RPMI7951 (cell line): Measurements from ENCODE around the gene UAP1. TPM values are rescaled to one million over a fixed set of nuclear protein-coding genes. Genes with fewer than 3 reads are reported as not detected.
A peak's percentile ranks its signal among the peaks of the same experiment; 100 is the strongest.

Source experiments
- DNase-seq: peaks from one replicate; pipeline ENCODE4 v3.0.0-alpha.2; 2012; ENCODE audit warnings: low read depth
- total RNA-seq: library from RNA; depleted of rRNA; stranded (reverse); fragments of >200 nt; shearing (Covaris generic); gene quantifications from 2 replicates; pipeline ENCODE4 v1.2.3, GENCODE V29; 2014; rRNA removed

The UAP1 gene
- 74.6 and 79.7 TPM in 2 replicates for total RNA-seq

DNA sequence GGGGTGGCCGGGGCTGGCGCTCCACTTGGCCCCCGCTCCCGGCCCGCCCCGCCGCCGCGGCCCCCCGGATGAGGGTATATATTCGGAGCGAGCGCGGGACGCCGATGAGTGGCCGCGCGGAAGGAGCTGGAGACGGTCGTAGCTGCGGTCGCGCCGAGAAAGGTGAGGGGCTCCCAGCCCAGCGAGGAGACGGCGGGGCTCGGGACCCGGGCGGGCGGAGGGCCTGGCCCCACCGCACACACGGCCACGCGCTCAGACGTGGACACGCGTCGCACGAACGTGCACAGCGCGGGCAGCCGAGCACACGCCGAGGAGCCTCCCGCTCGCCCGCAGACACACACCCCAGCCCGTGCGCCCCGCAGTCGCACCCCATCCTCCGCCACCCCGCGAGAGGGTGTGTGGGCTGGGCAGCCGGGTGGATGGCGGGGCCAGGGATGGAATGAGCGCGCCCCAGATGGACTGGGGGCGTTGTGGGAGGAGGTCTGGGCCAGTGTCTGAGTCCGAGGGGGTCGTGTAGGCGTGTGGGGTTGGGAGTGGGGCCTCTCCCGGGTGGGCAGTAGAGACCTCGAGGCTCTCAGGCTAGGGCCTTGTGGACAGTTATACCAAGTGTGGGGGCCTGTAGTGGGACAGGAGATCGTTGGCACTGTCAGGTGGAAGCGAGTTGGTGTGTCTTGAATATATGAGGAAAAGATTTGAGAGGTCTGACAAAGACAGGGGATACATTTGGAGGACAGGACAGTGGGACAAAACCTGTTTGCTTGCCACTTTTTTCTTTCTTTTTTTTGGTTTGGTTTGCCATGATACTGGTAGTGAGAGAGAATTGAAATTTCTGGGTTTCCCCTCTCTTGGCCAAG is at the start of gene UAP1:
TSS of gene UAP1 (plus strand) at position 107 of the 854 bp plus-strand sequence. CDS start 4,347 bp downstream, outside the sequence.
- peak; percentile 15 for DNase-seq

DNA sequence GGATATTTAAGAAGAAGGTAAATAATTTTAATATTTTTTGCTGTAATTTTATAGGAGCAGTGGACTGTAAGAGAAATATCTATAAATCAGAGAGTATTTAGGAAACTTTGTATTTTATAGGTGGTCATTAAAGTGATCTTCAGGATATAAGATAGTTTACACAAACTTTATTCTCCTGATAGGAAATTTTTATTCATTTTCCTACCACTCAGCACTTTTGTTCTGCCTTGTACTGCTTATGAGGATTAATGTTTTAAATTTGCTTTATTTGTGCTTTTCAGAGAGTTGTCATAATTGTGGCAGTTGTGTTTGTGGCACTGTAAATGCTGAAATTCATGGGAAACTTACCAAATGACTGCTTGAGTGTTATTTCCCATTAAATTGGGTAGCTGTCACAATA is 34.2 kb upstream of the UAP1 start:
- no peak for DNase-seq

DNA sequence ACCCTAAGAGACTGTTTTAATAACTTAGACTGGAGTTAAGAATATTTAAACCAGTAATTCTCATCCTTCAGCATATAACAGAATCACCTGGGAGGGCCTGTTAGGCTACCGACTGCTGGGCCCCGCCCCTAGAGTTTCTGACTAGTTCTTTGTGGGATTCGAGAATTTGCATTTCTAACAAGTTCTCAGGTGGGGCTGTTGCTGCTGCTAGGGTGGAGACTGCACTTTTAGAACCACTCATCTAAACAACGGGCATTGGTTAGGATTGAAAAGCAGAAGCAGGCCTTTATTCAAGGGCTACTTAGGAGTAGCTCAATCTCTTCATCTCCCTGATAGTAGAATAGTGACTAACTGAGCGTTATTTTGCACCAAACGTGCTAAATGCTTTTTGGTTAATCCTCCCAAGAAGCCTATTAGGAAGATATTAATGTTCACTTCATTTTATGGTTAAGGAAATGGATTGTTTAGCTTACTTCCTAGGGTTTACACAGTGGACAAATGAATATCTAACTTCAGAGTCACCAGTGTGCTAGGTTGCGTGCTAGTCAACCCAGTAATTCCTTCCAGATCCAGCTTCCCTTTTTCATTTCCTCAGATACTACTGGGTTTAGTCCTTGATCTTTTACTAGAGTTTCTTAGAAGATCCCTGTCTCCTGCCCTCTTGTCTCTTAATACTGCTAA is 31.1 kb upstream of the UAP1 start:
- no peak for DNase-seq

DNA sequence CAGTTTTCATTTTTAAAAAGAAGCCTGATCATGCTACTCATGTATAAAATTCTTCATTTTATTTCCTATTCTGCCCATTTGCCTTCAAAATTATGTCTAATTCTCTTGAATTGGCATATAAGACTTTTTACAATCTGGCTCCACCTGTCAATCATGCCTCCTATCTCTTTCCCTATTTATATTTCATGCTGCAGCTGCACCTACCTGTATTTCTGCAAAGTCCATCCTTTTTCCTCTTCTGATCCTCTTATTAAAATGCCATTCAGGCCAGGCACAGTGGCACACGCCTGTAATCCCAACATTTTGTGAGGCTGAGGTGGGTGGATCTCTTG is 30.6 kb upstream of the UAP1 start:
- DNase-seq: no peak

DNA sequence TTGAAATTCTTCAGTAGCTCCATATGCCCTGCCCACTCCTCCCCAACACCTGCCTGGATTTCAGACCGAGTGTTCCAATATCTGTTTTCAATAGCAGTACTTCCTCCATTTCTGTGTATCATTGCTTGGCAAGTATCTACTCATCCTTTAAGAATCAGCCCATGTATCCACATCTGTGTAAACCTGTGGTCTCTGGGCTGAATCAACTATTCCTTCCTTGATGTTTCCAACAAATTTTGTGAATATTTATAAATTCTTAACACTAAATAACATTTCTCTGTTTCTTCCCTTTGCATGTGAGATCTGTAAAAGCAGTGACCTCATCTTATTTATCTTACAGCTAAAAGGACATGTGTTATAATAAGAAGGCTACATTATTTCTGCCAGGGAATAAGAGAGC is 26.0 kb upstream of the UAP1 start:
- DNase-seq: no peak

DNA sequence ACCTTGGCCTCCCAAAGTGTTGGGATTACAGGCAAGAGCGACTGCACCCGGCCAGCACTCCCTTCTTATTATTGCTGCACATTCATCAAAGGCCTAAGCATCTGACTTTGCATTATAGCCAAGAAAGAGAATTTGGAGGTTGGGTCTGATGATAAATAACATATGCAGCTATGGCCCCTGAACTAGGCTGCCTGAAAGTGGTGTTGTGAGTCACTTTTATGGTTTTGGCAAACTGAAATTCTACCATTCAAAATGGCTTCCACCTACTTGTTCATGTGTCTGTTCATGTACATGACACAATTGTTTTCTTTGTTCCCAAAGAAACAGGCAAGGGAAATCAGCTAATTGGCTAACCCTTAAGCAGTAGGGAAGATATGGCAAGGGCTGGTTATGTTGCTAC is 25.0 kb upstream of the UAP1 start:
- peak; percentile 59 for DNase-seq

DNA sequence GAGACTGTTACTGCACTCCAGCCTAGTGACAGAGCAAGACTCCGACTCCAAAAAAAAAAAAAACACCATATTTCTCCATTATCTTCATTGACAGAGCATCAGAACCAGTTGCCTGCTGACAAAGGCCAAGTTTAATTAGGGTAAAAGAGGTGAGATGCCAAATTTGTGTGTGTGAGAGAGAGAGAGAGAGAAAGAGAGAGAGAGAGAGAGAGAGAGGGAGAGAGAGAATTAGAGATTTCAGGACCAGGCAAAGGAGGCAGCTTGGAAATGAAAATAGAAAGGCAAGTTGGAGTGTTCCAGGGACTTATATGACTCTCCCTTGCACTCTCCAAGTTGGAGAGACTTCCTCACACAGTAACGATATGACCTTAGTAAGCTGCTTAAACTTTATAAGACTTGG is 24.3 kb upstream of the UAP1 start:
- no peak for DNase-seq

DNA sequence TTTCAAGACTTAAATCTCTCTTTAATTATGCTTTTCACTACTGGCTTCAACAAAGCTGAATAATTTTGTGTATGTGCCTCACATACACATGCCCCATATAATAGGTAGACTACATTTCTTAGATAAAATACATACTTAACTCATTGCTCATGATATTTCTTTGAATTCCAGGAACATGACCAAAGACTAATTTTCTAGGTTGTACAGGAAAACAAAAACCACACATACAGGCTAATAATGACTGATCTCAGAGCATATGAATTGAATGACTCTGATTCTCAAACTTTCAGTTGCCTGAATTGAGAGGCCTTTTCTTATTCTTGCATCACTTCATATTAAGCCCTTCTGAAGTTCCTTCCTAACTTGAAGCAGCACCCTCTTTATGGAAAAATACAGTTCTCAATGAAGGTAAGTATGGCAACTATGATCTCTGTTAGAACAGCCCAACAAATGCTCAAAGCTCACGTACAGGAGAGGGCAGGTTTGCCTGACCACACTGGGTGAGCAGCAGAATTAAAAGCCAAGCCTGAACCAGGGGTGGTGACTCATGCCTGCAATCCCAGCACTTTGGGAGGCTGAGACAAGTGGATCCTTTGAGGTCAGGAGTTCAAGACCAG is 22.6 kb upstream of the UAP1 start:
- DNase-seq: peak; percentile 76

DNA sequence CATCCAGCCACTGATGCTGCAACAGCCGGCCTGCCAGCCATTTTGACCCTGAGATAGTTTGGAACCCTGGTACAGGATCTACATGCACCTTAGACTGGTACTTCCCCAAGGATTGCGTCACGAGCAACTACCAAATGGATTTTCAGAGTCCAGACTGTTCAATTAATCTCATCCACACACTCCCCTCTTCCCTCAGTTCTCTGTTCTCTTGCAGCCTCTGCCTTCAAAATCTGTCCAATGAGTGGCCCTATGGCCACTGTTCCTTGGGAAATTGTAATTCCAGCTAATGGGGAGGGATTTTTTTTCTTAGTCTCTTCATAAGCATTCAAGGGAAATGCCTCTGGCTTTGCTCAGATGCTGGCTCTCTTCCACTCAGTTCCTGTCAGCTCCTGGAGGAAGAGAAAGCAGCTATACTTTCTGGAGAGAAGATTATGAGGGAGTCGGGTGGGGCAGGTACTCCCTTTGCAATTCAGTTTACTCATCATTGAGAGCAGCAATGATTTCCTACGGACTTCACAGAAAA is 19.8 kb upstream of the UAP1 start:
- DNase-seq: peak; percentile 88

DNA sequence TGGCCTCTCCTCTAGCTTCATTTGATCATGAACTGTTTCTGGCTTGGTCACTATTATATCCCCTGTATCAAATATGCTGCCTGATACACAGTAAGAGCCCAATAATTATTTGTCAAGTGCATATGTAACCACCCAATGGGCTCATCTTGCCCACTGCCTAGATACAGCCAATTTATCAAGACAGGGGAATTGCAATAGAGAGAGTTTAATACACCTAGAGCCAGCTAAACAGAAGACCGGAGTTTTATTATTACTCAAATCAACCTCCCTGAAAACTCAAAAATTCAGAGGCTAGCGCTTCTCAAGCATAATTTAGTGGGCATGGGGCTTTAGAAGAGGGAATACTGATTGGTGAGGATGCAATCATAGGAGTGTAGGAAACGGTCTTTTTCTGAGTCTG is 18.3 kb upstream of the UAP1 start:
- no peak for DNase-seq

DNA sequence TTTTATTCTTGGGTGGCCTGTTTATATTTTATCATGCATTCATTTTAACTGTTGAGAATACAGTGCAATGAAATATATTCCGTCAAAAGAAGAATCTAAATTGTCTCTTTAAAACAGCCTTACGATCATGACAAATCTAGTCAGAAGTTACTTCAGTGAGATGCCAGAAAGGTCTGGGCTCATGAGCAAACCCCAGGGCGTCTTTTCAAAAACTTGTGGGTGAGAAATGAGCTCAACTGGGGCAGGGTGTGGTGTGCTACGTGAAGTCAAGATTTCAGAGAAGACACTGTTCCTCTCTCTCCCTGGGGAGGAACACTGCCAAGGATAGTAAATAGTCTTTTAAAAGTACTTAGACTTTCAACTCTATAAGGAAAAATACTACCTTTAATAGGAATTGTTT is 13.4 kb upstream of the UAP1 start:
- no peak for DNase-seq

DNA sequence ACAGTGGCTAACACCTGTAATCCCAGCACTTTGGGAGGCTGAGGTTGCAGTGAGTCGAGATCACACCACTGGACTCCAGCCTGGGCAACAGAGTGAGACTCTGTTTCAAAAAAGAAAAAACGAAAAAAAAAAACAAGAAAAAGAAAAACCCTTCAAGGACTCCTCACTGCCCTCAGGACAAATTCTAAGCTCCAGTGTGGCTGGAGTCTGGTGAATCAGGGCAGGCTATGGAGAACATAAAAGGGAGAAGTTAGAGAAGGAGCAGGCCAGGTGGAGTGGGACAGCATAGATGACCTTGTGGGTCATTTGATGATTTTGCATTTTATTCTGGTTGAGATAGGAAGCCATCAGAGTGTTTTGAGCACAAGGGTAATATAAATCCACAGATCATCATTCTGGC is 12.5 kb upstream of the UAP1 start:
- DNase-seq: no peak

DNA sequence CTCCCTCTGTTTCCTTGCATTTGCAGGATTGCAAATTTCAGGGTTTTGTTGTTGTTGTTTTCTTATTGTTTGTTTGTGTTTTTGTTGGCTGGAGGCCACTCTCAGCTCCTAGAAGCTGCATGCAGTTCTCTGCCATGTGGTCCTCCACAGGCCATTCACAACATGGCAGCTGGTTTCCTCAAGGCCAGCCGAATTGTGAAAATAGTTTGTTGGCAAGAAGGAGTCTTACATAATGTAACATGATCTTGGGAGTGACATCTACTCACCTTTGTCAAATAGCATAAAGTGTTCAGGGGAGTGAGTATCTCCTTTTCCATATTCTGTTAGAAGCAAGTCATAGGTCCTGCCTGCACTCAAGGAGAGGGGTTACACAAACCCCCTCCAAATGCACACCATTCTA is 10.6 kb upstream of the UAP1 start:
- no peak for DNase-seq

DNA sequence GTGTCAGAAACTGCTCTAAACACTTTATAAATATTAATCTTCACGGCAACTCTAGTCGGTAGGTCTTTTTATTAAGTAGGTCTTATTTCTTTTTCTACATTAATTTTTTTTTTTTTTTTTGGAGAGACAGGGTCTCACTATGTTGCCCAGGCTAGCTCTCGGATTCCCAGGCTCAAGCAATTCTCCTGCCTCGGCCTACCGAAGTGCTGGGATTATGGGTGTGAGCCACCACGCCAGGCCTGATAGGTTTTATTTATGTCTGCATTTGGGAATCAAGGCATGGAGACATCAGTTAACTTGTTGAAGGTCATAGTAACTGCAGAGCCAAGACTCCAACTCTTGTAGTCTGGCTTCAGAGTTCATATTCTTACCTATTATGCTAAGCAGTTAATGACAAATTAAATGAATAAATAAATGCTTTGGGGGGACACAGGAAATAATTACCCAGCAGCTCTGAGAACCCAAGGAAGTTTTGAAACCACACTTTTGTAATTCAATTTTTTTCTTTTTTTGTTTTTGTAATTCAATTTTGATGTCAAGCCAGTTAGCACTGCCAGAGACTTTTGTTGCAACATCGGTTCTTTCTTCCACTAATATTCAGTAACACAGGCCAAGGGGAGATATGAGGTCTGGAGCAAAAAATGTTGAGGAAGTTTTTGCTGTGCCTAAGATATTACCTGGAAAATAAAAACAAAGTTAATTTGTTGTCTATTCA is 9.4 kb upstream of the UAP1 start:
- no peak for DNase-seq

DNA sequence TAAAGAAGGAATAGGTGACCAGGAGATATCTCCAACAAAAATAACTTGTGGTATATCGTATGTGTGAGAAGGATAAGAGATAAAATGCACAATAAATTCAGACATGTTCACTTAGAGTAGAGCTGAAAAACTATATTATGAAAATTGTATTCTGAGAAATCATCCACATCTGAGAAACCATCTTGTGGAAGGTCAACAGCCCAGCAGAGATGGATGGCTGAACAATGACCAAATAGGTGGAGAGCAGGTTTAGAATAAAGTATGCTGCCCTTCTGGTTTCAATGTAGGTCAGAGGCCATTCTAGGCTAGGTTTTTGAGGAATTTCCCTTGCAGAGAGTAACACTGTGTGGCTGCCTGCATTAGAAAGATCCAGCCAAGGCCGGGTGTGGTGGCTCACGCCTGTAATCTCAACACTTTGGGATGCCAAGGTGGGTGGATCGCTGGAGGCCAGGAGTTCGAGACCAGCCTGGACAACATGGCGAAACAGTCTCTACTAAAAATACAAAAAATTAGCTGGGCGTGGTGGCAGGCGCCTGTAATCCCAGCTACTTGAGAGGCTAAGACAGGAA is 8.8 kb upstream of the UAP1 start:
- no peak for DNase-seq

DNA sequence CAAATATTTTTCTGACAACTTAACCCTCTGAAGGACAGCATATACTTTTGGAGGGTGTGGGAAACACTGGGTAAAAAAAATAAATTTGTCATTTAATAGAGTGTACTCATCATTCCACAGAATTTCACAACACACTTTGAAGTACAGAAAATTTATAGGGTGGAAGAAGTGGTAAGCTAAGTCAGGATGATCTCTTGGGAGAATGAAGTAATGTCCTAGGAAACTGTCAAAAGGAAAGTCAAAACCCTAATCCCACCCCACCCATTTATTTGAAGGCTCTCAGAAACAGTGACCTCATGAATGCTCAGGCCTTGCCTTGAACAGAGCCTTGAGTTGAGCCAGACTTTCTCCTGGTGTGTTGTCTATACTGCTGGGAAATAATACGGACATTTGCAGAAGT is 7.3 kb upstream of the UAP1 start:
- no peak for DNase-seq

DNA sequence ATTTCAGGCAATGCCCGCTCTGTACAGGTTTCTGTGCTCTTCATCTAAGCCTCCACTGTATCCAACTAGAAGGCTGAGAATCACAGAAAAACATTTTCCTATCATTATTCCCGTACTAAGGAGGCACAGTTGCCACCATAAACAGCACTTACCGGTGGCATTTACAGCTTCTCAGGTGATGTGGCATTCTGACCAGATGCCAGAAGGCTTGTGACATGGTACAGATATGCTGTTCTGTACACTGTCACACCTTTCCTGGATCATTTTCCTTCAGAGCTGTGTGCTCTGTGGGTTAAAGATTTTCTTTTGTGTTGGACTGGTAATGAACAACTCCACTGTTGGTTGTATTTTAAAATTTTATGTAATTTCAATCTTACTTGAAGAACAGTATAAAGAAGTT is 4.0 kb upstream of the UAP1 start:
- DNase-seq: no peak

DNA sequence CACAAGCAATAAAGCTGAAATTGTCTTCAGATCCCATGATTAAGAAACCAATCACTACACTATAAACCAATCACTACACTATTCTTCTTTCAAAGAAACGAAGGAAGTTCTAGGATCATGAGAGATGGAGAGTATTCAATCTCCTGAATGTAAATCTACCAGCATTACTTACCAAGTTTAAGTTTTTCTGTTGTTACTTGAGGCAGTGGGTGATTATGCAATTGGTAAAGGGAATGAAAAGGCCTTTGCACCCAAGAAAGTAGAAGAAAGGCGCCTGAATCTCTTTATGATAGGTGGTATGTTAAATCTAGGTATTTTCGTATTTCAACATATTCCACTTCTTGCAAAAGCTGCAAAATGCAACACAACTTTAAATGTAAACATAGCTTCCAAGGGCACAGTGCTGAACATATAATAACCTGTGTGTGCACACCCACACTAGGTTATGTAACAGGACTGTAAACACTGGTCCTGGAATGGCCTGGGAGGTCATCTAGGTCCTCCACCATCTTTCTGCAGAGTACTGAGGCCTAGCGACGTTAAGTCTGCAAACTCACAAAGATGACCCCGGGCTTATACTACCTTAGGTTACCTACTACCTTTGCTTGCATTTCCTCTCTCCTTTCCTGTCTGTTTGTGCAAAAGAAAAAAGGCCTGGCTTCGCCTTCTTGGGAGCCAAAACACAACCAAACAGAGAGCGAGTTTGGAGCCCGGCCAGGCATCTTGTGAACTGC is 1.1 kb upstream of the UAP1 start:
- DNase-seq: peak; percentile 67

DNA sequence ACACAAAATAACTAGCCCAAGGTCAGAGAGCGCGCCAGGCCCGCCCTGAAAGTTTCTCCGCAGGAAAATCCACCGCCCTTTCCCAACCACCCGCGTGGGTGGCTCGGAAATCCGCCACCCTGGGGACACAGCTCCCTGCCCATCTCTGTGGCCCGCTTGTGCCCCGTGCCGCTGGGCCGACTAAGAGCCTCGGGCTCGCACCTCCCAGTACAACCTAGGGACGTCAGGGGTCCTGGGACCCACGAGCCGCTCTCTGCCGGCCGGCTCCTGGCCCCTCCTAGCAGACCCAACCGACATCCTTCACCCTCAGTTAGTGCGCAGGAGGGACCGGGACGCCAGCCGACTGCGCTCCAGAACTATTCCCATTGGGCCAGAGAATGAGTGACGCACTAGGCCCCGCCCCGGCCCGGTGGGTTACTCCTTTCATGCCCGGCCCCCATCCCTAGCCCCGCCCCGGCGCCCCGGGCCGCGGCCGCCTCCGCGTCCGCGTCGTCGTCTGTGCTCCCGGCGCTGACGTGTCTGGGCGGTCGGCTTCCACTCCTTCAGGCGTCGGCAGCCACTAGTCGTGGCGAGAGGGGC is 396 bp upstream of the UAP1 start:
- DNase-seq: peak; percentile 96

DNA sequence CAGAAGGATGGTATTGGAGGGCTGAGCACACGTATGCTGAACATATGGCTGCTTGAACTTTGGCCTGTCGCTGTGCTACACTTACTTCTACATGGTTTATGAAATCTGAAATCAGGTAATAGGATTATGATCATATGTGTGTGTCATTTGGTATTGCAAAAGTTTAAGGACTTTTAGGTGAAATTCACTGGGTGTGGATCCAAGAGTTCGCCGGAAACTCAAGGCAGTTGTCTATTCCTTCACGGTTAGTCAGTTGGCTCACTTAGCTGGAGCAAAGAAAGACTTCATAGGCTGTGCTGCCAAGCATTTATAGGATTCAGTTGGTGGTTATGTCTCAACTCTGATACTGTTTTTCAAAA is 927 bp downstream of the UAP1 start:
- peak; percentile 54 for DNase-seq

DNA sequence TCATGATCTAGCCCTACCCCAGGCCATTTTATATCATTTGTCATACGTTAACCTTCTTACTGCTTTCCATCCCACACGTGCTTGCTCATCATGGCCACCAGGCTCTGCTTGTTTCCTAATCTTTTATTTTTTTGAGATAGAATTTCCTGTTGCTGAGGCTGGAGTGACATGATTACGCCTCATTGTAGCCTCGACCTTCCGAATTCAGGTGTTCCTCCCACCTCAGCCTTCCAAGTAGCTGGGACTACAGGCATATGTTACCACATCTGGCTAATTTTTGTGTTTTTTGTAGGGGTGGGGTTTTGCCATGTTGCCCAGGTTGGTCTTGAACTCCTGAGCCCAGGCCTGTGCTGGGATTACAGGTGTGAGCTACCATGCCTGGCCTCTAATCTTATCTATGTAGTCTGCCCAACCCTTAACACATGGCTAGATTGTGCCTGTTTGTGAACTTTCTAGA is 3.3 kb downstream of the UAP1 start:
- no peak for DNase-seq
